ENCODE measurements around the gene CBR1. TPM values are rescaled to one million over a fixed set of nuclear protein-coding genes. Genes with fewer than 3 reads are reported as not detected.

CBR1 gene
- total RNA-seq, 2 experiments from 2014 or later = 12.0 TPM; not detected in 1

DNA sequence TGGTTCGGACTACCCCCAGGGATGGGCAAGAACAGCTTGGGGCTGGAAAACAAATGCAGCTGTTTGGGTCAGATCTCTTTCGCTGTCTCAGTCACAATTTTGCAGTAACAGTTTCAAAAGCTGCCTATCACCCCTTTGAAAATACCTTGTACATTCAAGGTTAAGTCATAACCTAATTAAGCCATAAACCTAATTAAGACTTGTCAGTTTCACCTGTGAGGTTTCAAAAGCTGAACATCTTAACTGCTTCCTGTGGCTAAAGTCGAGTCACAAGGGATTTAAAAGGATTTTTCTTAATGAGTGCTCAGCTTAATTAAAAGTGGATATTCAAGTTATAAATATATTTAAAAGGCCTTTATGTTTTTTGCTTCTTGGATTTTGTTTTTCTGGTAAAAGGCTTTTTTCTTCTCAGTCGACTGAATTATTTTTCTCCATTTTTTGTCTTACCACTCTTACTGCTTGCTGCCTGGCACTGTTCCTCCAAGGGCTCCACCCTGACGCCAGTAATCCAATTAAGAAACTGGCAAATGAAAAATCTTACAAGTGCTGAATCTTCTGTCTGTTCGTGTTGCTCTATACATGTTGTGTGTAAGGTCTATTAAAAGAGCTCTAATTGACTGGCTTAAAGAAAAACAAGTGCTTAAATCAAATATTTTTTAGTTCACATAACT lies 31.3 kb downstream of the CBR1 start:
- ChIA-PET POLR2A (interaction anchor here (0.5 to 1.2 kb wide), 7 partner anchors 13 to 1767 kb away, joined by 3 to 7 read pairs (median 3); partner anchors contain the start of gene SETD4), CTCF (ENCODE audit: unreplicated experiment) (no interaction called here)
- no peaks in the 10 kb centered on the region for H4K20me1 ChIP-seq (ENCODE audit: insufficient read depth, low read length)
- H3K9me3 ChIP-seq (ENCODE audit: low read length) = peaks cover 5% of the 10 kb centered on the region; the same call in 1 of the 2 replicates
- BruUV-seq (replicated peaks) = no TSS peak
- H3K4me2 ChIP-seq (ENCODE audit: low read length) = no peak overlapping the region
- H3K36me3 ChIP-seq (ENCODE audit: insufficient read depth, low read length) = no peaks in the 10 kb centered on the region
- no peak overlapping the region for H2AFZ ChIP-seq (ENCODE audit: low read length)
- no peak overlapping the region for H3K4me3 ChIP-seq (ENCODE audit: low read depth, low read length, poor library complexity, severe bottlenecking)
- DNase-seq (ENCODE audit: low spot score) = no peak
- H3K4me1 ChIP-seq (ENCODE audit: insufficient read depth, low read length, poor library complexity, severe bottlenecking) = peaks cover 4% of the 10 kb centered on the region
- intact Hi-C loops (cut with micrococcal nuclease; ENCODE audit: unreplicated experiment) = no loop called here
- no peak overlapping the region for H3K27ac ChIP-seq (ENCODE audit: low read depth, low read length, poor library complexity, severe bottlenecking)
- no peaks in the 10 kb centered on the region for H3K9me2 ChIP-seq (ENCODE audit: insufficient read depth, low read length)
- no peaks in the 10 kb centered on the region for H3K79me2 ChIP-seq (ENCODE audit: insufficient read depth, low read depth, low read length)
- no peak for TF ChIP-seq EZH2phosphoT487 (IDR thresholded peaks at IDR 0.05; ENCODE audit: borderline replicate concordance, low read depth, low read length)
- TF ChIP-seq, protein P1, sequence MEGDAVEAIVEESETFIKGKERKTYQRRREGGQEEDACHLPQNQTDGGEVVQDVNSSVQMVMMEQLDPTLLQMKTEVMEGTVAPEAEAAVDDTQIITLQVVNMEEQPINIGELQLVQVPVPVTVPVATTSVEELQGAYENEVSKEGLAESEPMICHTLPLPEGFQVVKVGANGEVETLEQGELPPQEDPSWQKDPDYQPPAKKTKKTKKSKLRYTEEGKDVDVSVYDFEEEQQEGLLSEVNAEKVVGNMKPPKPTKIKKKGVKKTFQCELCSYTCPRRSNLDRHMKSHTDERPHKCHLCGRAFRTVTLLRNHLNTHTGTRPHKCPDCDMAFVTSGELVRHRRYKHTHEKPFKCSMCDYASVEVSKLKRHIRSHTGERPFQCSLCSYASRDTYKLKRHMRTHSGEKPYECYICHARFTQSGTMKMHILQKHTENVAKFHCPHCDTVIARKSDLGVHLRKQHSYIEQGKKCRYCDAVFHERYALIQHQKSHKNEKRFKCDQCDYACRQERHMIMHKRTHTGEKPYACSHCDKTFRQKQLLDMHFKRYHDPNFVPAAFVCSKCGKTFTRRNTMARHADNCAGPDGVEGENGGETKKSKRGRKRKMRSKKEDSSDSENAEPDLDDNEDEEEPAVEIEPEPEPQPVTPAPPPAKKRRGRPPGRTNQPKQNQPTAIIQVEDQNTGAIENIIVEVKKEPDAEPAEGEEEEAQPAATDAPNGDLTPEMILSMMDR (conservative IDR thresholded peaks at IDR 0.05; ENCODE audit: low read length) = no peak

DNA sequence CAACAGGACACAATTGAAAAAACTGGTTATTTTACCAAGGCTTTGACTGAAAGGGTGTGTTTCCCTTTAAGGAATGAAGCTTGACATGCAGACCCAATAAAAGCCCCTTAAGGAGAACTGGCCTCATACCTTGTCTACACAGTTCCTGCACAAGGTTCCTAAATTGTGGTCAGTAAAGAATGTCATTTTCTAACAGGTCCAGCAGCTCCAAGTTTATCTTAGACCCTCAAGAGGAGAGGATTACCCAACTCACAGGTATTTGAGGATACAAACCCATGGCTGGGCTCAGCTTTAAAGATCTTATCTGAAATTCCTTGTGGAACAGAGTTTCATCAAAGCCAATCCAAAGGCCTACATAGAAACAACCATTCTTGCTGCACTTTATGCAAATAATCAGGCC lies 33.6 kb downstream of the CBR1 start:
- Histone ChIP-seq H3K4me3 (ENCODE audit: low read depth, low read length, poor library complexity, severe bottlenecking) (no peak overlapping the region), H3K36me3 (ENCODE audit: insufficient read depth, low read length) (no peaks in the 10 kb centered on the region), H3K79me2 (ENCODE audit: insufficient read depth, low read depth, low read length) (no peaks in the 10 kb centered on the region), H3K4me1 (ENCODE audit: insufficient read depth, low read length, poor library complexity, severe bottlenecking) (no peaks in the 10 kb centered on the region), H3K27ac (ENCODE audit: low read depth, low read length, poor library complexity, severe bottlenecking) (no peak overlapping the region), H3K9me2 (ENCODE audit: insufficient read depth, low read length) (no peaks in the 10 kb centered on the region), H3K4me2 (ENCODE audit: low read length) (no peak overlapping the region), H4K20me1 (ENCODE audit: insufficient read depth, low read length) (no peaks in the 10 kb centered on the region), H3K9me3 (ENCODE audit: low read length) (peaks cover 5% of the 10 kb centered on the region; the same call in 1 of the 2 replicates), H2AFZ (ENCODE audit: low read length) (no peak overlapping the region)
- no peak for TF ChIP-seq EZH2phosphoT487 (IDR thresholded peaks at IDR 0.05; ENCODE audit: borderline replicate concordance, low read depth, low read length)
- TF ChIP-seq, protein P1 (conservative IDR thresholded peaks at IDR 0.05; ENCODE audit: low read length) = no peak
- no TSS peak for BruUV-seq (replicated peaks)
- intact Hi-C loops (cut with micrococcal nuclease; ENCODE audit: unreplicated experiment) = no loop called here
- ChIA-PET POLR2A (interaction anchor here (0.6 kb wide), 1 partner anchor 1317 kb away, joined by 3 read pairs; no protein-coding TSS in a partner anchor), CTCF (ENCODE audit: unreplicated experiment) (no interaction called here)
- no peak for DNase-seq (ENCODE audit: low spot score)

Data from OCI-LY7 (cell line).